Measurements from ENCODE around the gene MEAF6. TPM values are rescaled to one million over a fixed set of nuclear protein-coding genes. Genes with fewer than 3 reads are reported as not detected.

The MEAF6 gene
- total and polyA plus RNA-seq, 4 experiments from 2014 or later, result 97.9 to 221 (median 115) TPM

DNA sequence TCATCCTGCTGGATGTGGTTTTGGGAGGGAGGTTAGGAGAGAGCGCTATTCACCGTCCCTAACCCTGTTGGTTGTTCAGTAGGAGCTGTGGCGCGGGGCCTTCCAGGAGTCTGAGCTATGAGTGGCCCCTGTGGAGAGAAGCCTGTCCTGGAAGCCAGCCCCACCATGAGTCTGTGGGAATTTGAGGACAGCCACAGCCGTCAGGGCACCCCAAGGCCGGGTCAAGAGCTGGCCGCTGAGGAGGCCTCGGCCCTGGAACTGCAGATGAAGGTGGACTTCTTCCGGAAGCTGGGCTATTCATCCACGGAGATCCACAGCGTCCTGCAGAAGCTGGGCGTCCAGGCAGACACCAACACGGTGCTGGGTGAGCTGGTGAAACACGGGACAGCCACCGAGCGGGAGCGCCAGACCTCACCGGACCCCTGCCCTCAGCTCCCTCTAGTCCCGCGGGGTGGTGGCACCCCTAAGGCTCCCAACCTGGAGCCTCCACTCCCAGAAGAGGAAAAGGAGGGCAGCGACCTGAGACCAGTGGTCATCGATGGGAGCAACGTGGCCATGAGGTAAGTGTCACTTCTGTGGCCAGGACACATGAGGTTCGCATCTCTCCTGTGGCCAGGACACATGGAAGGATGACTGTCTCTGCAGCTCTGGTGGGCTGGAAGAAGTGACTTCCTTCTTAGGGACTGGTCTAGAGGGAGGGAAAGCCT lies 39.0 kb downstream of the MEAF6 start:
- H3K4me1 ChIP-seq (ENCODE audit: insufficient read depth, low read length), result peaks cover 47% of the 10 kb centered on the region
- H3K4me3 Mint-ChIP-seq, result peak overlapping the region; percentile 95 to 99 (median 97)
- ChIA-PET CTCF (ENCODE audit: partially characterized antibody) (interaction anchor here (1.5 to 10.6 kb wide), 5 partner anchors 10 to 39 kb away, joined by 5 to 219 read pairs (median 13); partner anchors contain the start of gene MEAF6), POLR2A (ENCODE audit: partially characterized antibody) (interaction anchor here (0.6 to 10.8 kb wide), 18 partner anchors 8 to 1730 kb away, joined by 3 to 229 read pairs (median 4); partner anchors contain the start of genes CDCA8, GNL2, MEAF6 and MRPS15)
- H3K9me3 ChIP-seq (ENCODE audit: control insufficient read depth in 1 of 2, low read length in 2 of 2), result no peaks in the 10 kb centered on the region
- peak overlapping the region; percentile 97 to 100 (median 99) for H3K27ac Mint-ChIP-seq
- peak in 3 of 5 donors; percentile 12 to 39 (median 32) for DNase-seq
- peak overlapping the region; percentile 96 for H3K27ac ChIP-seq (ENCODE audit: low read depth, low read length)
- intact Hi-C loops (cut with micrococcal nuclease), result loop anchor here (2.0 to 5.0 kb wide), 3 partner anchors 121 to 1517 kb away; partner anchors contain the start of genes AKIRIN1, C1orf122 and YRDC
- H3K27me3 Mint-ChIP-seq, result peaks cover 0 to 2% of the 10 kb centered on the region in 2 donors
- H3K36me3 Mint-ChIP-seq, result peaks cover 32 to 60% of the 10 kb centered on the region in 2 donors
- H3K4me3 ChIP-seq (ENCODE audit: low read length in 2 of 2), result peak overlapping the region; percentile 85 to 96
- H3K4me1 Mint-ChIP-seq, result peaks cover 29 to 68% (median 44%) of the 10 kb centered on the region in 4 donors
- no peaks in the 10 kb centered on the region for H3K27me3 ChIP-seq (ENCODE audit: insufficient read depth, low read length)
- peaks cover 0 to 2% (median 0%) of the 10 kb centered on the region in 8 donors for H3K9me3 Mint-ChIP-seq
- H3K36me3 ChIP-seq (ENCODE audit: insufficient read depth, low read length), result peaks cover 31% of the 10 kb centered on the region

GRCh38 chr1:37474697-37475379 lies 39.7 kb downstream of the MEAF6 start:
- H3K27ac ChIP-seq (ENCODE audit: low read depth, low read length), result peak overlapping the region; percentile 96
- DNase-seq, result peak in 1 of 5 donors; percentile 40
- intact Hi-C loops (cut with micrococcal nuclease), result loop anchor here (1.0 to 5.0 kb wide), 5 partner anchors 39 to 1517 kb away; partner anchors contain the start of genes AKIRIN1, C1orf122, MEAF6 and YRDC
- H3K9me3 Mint-ChIP-seq, result peaks cover 0 to 2% (median 0%) of the 10 kb centered on the region in 8 donors
- no peaks in the 10 kb centered on the region for H3K27me3 ChIP-seq (ENCODE audit: insufficient read depth, low read length)
- H3K4me3 ChIP-seq (ENCODE audit: low read length in 2 of 2), result peak overlapping the region; percentile 85 to 96
- H3K4me3 Mint-ChIP-seq, result peak overlapping the region; percentile 95 to 99 (median 97)
- H3K36me3 Mint-ChIP-seq, result peaks cover 32 to 55% of the 10 kb centered on the region in 2 donors
- ChIA-PET POLR2A (ENCODE audit: partially characterized antibody) (interaction anchor here (0.6 to 10.8 kb wide), 19 partner anchors 8 to 1730 kb away, joined by 3 to 229 read pairs (median 4); partner anchors contain the start of genes CDCA8, GNL2, MEAF6 and MRPS15), CTCF (ENCODE audit: partially characterized antibody) (interaction anchor here (1.5 to 10.6 kb wide), 4 partner anchors 11 to 40 kb away, joined by 5 to 219 read pairs (median 57); partner anchors contain the start of gene MEAF6)
- H3K4me1 ChIP-seq (ENCODE audit: insufficient read depth, low read length), result peaks cover 40% of the 10 kb centered on the region
- H3K4me1 Mint-ChIP-seq, result peaks cover 29 to 65% (median 41%) of the 10 kb centered on the region in 4 donors
- H3K36me3 ChIP-seq (ENCODE audit: insufficient read depth, low read length), result peaks cover 25% of the 10 kb centered on the region
- peak overlapping the region; percentile 97 to 100 (median 99) for H3K27ac Mint-ChIP-seq
- no peaks in the 10 kb centered on the region for H3K9me3 ChIP-seq (ENCODE audit: control insufficient read depth in 1 of 2, low read length in 2 of 2)
- H3K27me3 Mint-ChIP-seq, result peaks cover 0 to 2% of the 10 kb centered on the region in 2 donors

GRCh38 chr1:37474046-37474696 lies 40.4 kb downstream of the MEAF6 start, which contains the start of gene ZC3H12A:
Gene ZC3H12A, plus strand, starts transcription at chr1:37474580. Its CDS starts 917 bp downstream, at chr1:37475497.
- peak within 1 kb of the TSS; percentile 97 to 100 (median 99) for H3K27ac Mint-ChIP-seq
- Histone ChIP-seq H3K4me1 (ENCODE audit: insufficient read depth, low read length) (peaks cover 37% of the 10 kb centered on the region), H3K27me3 (ENCODE audit: insufficient read depth, low read length) (no peaks in the 10 kb centered on the region), H3K9me3 (ENCODE audit: control insufficient read depth in 1 of 2, low read length in 2 of 2) (no peaks in the 10 kb centered on the region), H3K27ac (ENCODE audit: low read depth, low read length) (peak within 1 kb of the TSS; percentile 96), H3K36me3 (ENCODE audit: insufficient read depth, low read length) (peaks cover 23% of the 10 kb centered on the region), H3K4me3 (ENCODE audit: low read length in 2 of 2) (peak within 1 kb of the TSS; percentile 85 to 96)
- H3K36me3 Mint-ChIP-seq, result peaks cover 35 to 49% of the 10 kb centered on the region in 2 donors
- POLR2A ChIA-PET (ENCODE audit: partially characterized antibody), result interaction anchor here (0.7 to 10.8 kb wide), 12 partner anchors 7 to 869 kb away, joined by 3 to 229 read pairs (median 5); partner anchors contain the start of genes CDCA8, GNL2 and MEAF6
- peak; percentile 89 to 94 (median 93) for DNase-seq
- H3K4me3 Mint-ChIP-seq, result peak within 1 kb of the TSS; percentile 95 to 99 (median 97)
- H3K9me3 Mint-ChIP-seq, result peaks cover 0 to 2% (median 0%) of the 10 kb centered on the region in 8 donors
- intact Hi-C loops (cut with micrococcal nuclease), result loop anchor here (1.0 to 2.0 kb wide), 3 partner anchors 40 to 457 kb away; partner anchors contain the start of gene MEAF6
- peaks cover 0 to 2% of the 10 kb centered on the region in 2 donors for H3K27me3 Mint-ChIP-seq
- CTCF ChIA-PET (ENCODE audit: partially characterized antibody), result interaction anchor here (9.9 to 10.6 kb wide), 2 partner anchors 13 to 17 kb away, joined by 101 to 219 read pairs; no protein-coding TSS in a partner anchor
- H3K4me1 Mint-ChIP-seq, result peaks cover 33 to 64% (median 43%) of the 10 kb centered on the region in 4 donors

DNA sequence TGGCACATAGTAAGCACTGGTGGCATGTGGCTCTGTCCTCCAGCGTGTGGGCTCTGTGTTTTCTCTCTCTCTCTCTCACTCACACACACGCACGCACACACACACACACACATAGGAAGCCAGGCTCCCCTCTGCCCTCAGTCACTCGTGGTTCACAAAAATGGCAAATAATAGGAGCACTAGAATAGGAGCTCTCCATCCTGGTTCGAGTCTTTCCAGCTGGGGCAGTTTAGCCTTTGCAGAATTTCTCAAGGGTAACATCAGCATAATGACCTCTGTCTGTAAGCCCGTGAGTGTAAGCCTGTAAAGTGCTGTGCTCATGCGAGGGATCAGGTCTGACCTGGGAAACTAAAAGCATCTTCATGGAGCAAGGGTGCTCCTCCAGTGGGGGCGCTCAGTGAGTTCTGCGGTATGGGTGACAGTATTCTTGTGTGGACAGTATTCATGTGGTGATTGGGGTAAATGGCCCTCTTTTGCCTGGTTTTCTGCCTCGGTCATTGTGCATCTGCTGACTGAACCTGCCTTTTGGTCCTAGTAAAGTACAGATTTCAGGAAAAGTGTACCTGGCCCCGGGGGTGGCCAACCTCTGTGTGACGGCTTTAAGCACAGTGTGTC lies 41.0 kb downstream of the MEAF6 start:
- POLR2A ChIA-PET (ENCODE audit: partially characterized antibody), result interaction anchor here (0.7 to 10.8 kb wide), 8 partner anchors 8 to 869 kb away, joined by 3 to 229 read pairs (median 12); partner anchors contain the start of genes CDCA8 and MEAF6
- Histone ChIP-seq H3K4me1 (ENCODE audit: insufficient read depth, low read length) (peaks cover 34% of the 10 kb centered on the region), H3K36me3 (ENCODE audit: insufficient read depth, low read length) (peaks cover 23% of the 10 kb centered on the region), H3K27me3 (ENCODE audit: insufficient read depth, low read length) (no peaks in the 10 kb centered on the region), H3K9me3 (ENCODE audit: control insufficient read depth in 1 of 2, low read length in 2 of 2) (no peaks in the 10 kb centered on the region), H3K27ac (ENCODE audit: low read depth, low read length) (peak overlapping the region; percentile 96), H3K4me3 (ENCODE audit: low read length in 2 of 2) (peak overlapping the region; percentile 31 to 96)
- Mint-ChIP-seq H3K27ac (peak overlapping the region; percentile 81 to 100 (median 93)), H3K36me3 (peaks cover 31 to 44% of the 10 kb centered on the region in 2 donors), H3K9me3 (peaks cover 0 to 2% (median 0%) of the 10 kb centered on the region in 8 donors), H3K27me3 (peaks cover 0 to 2% of the 10 kb centered on the region in 2 donors), H3K4me3 (peak overlapping the region; percentile 81 to 98 (median 94)), H3K4me1 (peaks cover 33 to 58% (median 39%) of the 10 kb centered on the region in 4 donors)
- CTCF ChIA-PET (ENCODE audit: partially characterized antibody), result interaction anchor here (0.8 to 10.6 kb wide), 4 partner anchors 14 to 38 kb away, joined by 3 to 219 read pairs (median 52); no protein-coding TSS in a partner anchor
- DNase-seq, result peak; percentile 58 to 75 (median 72)
- intact Hi-C loops (cut with micrococcal nuclease), result loop anchor here (1.0 to 2.0 kb wide), 4 partner anchors 14 to 458 kb away; partner anchors contain the start of gene MEAF6

GRCh38 chr1:37472994-37473393 lies 41.6 kb downstream of the MEAF6 start:
- POLR2A ChIA-PET (ENCODE audit: partially characterized antibody), result interaction anchor here (0.6 to 10.8 kb wide), 4 partner anchors 9 to 41 kb away, joined by 3 to 229 read pairs (median 116); partner anchors contain the start of gene MEAF6
- H3K36me3 Mint-ChIP-seq, result peaks cover 26 to 39% of the 10 kb centered on the region in 2 donors
- H3K4me3 ChIP-seq (ENCODE audit: low read length in 2 of 2), result peak overlapping the region in 1 of 2 donors; percentile 96
- H3K9me3 Mint-ChIP-seq, result peaks cover 0 to 2% (median 0%) of the 10 kb centered on the region in 8 donors
- no peaks in the 10 kb centered on the region for H3K27me3 ChIP-seq (ENCODE audit: insufficient read depth, low read length)
- no peaks in the 10 kb centered on the region for H3K9me3 ChIP-seq (ENCODE audit: control insufficient read depth in 1 of 2, low read length in 2 of 2)
- H3K27ac Mint-ChIP-seq, result peak overlapping the region; percentile 81 to 100 (median 93)
- intact Hi-C loops (cut with micrococcal nuclease), result loop anchor here (1.0 kb wide), 1 partner anchor 14 kb away; no protein-coding TSS in a partner anchor
- H3K4me3 Mint-ChIP-seq, result peak overlapping the region; percentile 81 to 98 (median 94)
- H3K36me3 ChIP-seq (ENCODE audit: insufficient read depth, low read length), result peaks cover 17% of the 10 kb centered on the region
- CTCF ChIA-PET (ENCODE audit: partially characterized antibody), result interaction anchor here (0.8 to 10.6 kb wide), 4 partner anchors 14 to 37 kb away, joined by 3 to 219 read pairs (median 52); no protein-coding TSS in a partner anchor
- H3K27ac ChIP-seq (ENCODE audit: low read depth, low read length), result peak overlapping the region; percentile 96
- DNase-seq, result no peak
- peaks cover 29 to 53% (median 34%) of the 10 kb centered on the region in 4 donors for H3K4me1 Mint-ChIP-seq
- peaks cover 0 to 2% of the 10 kb centered on the region in 2 donors for H3K27me3 Mint-ChIP-seq
- peaks cover 29% of the 10 kb centered on the region for H3K4me1 ChIP-seq (ENCODE audit: insufficient read depth, low read length)
